GM19025 (cell line): Measurements from ENCODE around the gene COL8A1.
A peak's percentile ranks its signal among the peaks of the same experiment; 100 is the strongest.

Source experiments
- ATAC-seq: cut with Tn5 transposase; IDR thresholded peaks from one replicate; pipeline ENCODE4 v1.9.1; 2021; ENCODE audit warnings: mild to moderate bottlenecking, low read depth, moderate library complexity; ENCODE audit not compliant: unreplicated experiment

COL8A1 gene

GRCh38 chr3:99637368-99638111 is 854 bp upstream of the COL8A1 start:
- ATAC-seq = no peak

- no peak for ATAC-seq
Measured at GRCh38 chr3:99639579-99639978, 1.2 kb downstream of the COL8A1 start.

GRCh38 chr3:99640214-99640851 is 1.9 kb downstream of the COL8A1 start:
- ATAC-seq = no peak

- no peak for ATAC-seq
Measured at GRCh38 chr3:99641480-99641879, 3.1 kb downstream of the COL8A1 start.

GRCh38 chr3:99641982-99642381 is 3.6 kb downstream of the COL8A1 start:
- ATAC-seq = no peak

GRCh38 chr3:99644017-99644416 is 5.6 kb downstream of the COL8A1 start:
- ATAC-seq = no peak

- ATAC-seq = no peak
Measured at GRCh38 chr3:99644746-99645145, 6.4 kb downstream of the COL8A1 start.

GRCh38 chr3:99645277-99646106 is 7.1 kb downstream of the COL8A1 start:
- no peak for ATAC-seq

- no peak for ATAC-seq
Measured at GRCh38 chr3:99646107-99646435, 7.7 kb downstream of the COL8A1 start.

GRCh38 chr3:99647081-99647480 is 8.7 kb downstream of the COL8A1 start:
- ATAC-seq = no peak

GRCh38 chr3:99648101-99648500 is 9.7 kb downstream of the COL8A1 start:
- ATAC-seq = peak; percentile 35

- ATAC-seq = no peak
Measured at GRCh38 chr3:99648516-99648915, 10.1 kb downstream of the COL8A1 start.

GRCh38 chr3:99651531-99651930 is 13.1 kb downstream of the COL8A1 start:
- no peak for ATAC-seq

- no peak for ATAC-seq
Measured at GRCh38 chr3:99656624-99657023, 18.2 kb downstream of the COL8A1 start.

GRCh38 chr3:99658274-99658673 is 19.9 kb downstream of the COL8A1 start:
- no peak for ATAC-seq

- ATAC-seq = no peak
Measured at GRCh38 chr3:99659032-99659431, 20.6 kb downstream of the COL8A1 start.

GRCh38 chr3:99659951-99660350 is 21.6 kb downstream of the COL8A1 start:
- no peak for ATAC-seq

- ATAC-seq = no peak
Measured at GRCh38 chr3:99662838-99663570, 24.6 kb downstream of the COL8A1 start.

- ATAC-seq = no peak
Measured at GRCh38 chr3:99663977-99664376, 25.6 kb downstream of the COL8A1 start.

- ATAC-seq = no peak
Measured at GRCh38 chr3:99665017-99665416, 26.6 kb downstream of the COL8A1 start.

- no peak for ATAC-seq
Measured at GRCh38 chr3:99666201-99666600, 27.8 kb downstream of the COL8A1 start.
